WERI-Rb-1 (cell line): Measurements from ENCODE around the gene MPHOSPH9.

Experiments used
- DNase-seq: peaks from one replicate; pipeline ENCODE4 v3.0.0-alpha.2; 2020
- H3K27ac ChIP-seq: fragments of 250-450 bp; sonication (Bioruptor Pico); 2 replicates; pipeline ENCODE4 v1.5.1; 2020; ENCODE audit warnings: mild to moderate bottlenecking, moderate library complexity
- H3K27me3 ChIP-seq: fragments of 250-450 bp; sonication (Bioruptor Pico); 2 replicates; pipeline ENCODE4 v1.5.1; 2021; ENCODE audit warnings: mild to moderate bottlenecking, low read depth, moderate library complexity; ENCODE audit not compliant: insufficient read depth, severe bottlenecking
- H3K36me3 ChIP-seq: fragments of 250-450 bp; sonication (Bioruptor Pico); 2 replicates; pipeline ENCODE4 v1.5.1; 2020; ENCODE audit warnings: mild to moderate bottlenecking, moderate library complexity
- H3K4me3 ChIP-seq: 2 replicates; pipeline ENCODE4 v1.5.1; 2011; ENCODE audit warnings: low read depth, mild to moderate bottlenecking, control low read depth, low read length
- H3K9me3 ChIP-seq: fragments of 250-450 bp; sonication (Bioruptor Pico); 2 replicates; pipeline ENCODE4 v1.5.1; 2021; ENCODE audit warnings: mild to moderate bottlenecking, moderate library complexity; ENCODE audit not compliant: severe bottlenecking
- TF ChIP-seq, protein P1 (sequence below): IDR thresholded peaks from 2 replicates; pipeline ENCODE4 v1.5.1; 2011; ENCODE audit warnings: low read depth, mild to moderate bottlenecking, control low read depth, inconsistent platforms, low read length

The MPHOSPH9 gene

DNA sequence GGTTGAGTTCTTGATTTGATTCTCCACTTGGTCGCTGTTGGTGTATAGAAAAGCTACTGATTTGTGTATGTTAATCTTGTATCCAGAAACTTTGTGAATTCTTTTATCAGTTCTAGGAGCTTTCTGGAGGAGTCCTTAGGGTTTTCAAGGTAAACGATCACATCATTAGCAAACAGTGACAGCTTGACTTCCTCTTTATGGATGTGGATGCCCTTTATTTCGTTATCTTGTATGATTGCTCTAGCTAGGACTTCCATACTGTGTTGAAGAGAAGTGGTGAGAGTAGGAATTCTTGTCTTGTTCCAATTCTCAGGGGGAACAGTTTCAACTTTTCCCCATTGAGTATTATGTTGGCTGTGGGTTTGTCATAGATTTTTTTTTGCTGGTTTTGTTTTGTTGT is 12.7 kb upstream of the MPHOSPH9 start:
- no peak for DNase-seq

DNA sequence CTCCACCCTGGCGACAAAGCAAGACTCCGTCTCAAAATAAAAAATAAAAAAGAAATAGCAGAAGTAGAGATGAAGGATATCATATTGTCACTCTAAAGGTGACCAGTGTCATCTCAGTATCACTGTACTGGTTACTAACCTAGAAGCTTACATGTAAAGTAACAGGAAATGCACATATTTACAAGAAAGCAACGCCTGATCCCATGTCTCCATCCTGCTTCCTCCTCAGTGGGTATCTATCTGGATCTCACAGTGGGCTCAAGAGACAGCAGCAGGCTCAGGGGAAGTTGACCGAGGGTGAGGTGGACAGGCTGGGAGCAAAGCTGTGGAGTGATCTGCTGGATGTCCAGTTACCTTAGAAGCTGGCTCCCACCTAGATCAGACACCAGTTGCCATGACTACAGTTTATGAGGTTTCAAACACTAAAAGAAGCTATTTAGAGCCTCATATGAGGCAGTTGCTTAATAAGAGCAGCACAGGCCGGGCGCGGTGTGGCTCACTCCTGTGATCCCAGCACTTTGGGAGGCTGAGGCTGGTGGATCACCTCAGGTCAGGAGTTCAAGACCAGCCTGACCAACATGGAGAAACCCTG is 10.8 kb upstream of the MPHOSPH9 start:
- Histone ChIP-seq H3K4me3 (no peak overlapping the region), H3K27ac (no peak overlapping the region), H3K36me3 (peaks cover 44% of the 10 kb centered on the region), H3K27me3 (no peaks in the 10 kb centered on the region), H3K9me3 (no peaks in the 10 kb centered on the region)
- DNase-seq: no peak
- TF ChIP-seq, protein P1, sequence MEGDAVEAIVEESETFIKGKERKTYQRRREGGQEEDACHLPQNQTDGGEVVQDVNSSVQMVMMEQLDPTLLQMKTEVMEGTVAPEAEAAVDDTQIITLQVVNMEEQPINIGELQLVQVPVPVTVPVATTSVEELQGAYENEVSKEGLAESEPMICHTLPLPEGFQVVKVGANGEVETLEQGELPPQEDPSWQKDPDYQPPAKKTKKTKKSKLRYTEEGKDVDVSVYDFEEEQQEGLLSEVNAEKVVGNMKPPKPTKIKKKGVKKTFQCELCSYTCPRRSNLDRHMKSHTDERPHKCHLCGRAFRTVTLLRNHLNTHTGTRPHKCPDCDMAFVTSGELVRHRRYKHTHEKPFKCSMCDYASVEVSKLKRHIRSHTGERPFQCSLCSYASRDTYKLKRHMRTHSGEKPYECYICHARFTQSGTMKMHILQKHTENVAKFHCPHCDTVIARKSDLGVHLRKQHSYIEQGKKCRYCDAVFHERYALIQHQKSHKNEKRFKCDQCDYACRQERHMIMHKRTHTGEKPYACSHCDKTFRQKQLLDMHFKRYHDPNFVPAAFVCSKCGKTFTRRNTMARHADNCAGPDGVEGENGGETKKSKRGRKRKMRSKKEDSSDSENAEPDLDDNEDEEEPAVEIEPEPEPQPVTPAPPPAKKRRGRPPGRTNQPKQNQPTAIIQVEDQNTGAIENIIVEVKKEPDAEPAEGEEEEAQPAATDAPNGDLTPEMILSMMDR: no peak

More for the DNA sequence above, 12.7 kb upstream of the MPHOSPH9 start:
- Histone ChIP-seq H3K27me3 (no peaks in the 10 kb centered on the region), H3K27ac (no peak overlapping the region), H3K36me3 (peaks cover 42% of the 10 kb centered on the region), H3K9me3 (peaks cover 6% of the 10 kb centered on the region), H3K4me3 (no peak overlapping the region)
- TF ChIP-seq, protein P1: no peak

DNA sequence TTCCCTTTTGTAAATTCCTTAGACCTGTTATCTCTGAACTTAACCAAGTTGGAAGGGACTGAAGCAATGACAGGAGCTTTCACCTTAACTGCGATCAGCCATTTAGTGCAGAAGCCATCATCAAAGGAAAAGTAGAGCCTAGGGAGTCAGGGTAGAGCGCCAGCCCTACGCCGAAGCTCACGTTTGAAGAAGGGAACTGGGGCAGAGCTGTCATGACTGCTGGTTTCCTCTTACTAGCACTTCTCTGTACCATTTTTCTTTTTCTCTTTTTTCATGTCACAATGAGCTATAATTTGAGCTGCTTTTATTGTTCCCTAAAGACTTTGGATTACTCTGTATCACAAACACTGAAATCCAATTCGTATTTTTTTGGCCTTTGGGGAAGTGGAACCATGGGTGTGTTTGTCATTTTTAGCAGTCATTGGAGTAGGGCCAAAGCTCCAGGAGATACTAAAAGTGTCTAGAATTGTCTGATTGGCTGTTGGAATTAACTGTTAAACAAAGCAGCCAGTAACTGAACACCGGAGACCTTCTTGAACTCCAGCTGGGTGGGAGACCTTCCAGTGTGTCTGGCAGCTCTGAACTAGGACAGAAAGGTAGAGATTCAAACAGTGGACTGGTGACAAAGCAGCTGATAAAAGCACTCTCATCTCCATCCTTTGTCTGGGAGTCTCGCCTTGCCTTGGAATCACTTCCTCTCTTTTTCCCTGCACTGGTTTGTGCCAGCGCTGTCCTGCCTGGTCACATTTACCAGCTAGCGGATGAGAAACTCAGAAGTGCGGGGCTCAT is 9.4 kb upstream of the MPHOSPH9 start:
- no peak for DNase-seq

DNA sequence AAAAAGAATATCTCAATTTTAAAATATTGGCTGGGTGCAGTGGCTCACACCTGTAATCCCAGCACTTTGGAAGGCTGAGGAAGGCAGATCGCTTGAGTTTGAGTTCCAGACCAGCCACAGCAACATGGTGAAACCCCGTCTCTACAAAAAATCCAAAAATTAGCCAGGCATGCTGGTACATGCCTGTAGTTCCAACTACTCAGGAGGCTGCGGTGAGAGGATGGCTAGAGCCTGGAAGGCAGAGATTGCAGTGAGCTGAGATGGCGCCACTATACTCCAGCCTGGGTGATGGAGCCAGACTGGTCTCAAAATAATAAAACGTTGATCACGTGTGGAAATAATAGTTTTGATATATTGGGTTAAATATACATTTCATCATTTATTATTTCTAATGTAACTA is 6.0 kb upstream of the MPHOSPH9 start:
- Histone ChIP-seq H3K9me3 (no peaks in the 10 kb centered on the region), H3K36me3 (peaks cover 46% of the 10 kb centered on the region), H3K4me3 (no peak overlapping the region), H3K27me3 (no peaks in the 10 kb centered on the region), H3K27ac (no peak overlapping the region)
- no peak for DNase-seq
- TF ChIP-seq, protein P1: no peak

More for the DNA sequence above, 9.4 kb upstream of the MPHOSPH9 start:
- H3K36me3 ChIP-seq: peaks cover 40% of the 10 kb centered on the region
- no peak overlapping the region for H3K4me3 ChIP-seq
- TF ChIP-seq, protein P1: no peak
- no peak overlapping the region for H3K27ac ChIP-seq
- H3K27me3 ChIP-seq: no peaks in the 10 kb centered on the region
- H3K9me3 ChIP-seq: no peaks in the 10 kb centered on the region

DNA sequence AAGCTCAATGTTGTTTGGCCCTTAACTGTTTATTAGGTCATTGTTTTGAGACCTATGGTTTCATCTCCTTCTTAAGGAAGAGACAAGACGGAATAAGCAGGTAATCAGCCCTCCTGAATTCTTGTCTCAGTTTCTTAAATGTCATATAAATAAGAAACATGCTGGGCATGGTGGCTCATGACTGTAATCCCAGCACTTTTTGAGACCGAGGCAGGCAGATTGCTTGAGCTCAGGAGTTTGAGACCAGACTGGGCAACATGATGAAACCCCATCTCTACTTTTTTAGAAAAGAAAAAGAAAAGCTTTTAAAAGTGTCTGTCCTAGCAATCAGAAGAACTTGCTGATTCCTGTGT is 5.4 kb upstream of the MPHOSPH9 start:
- Histone ChIP-seq H3K4me3 (no peak overlapping the region), H3K36me3 (peaks cover 49% of the 10 kb centered on the region), H3K9me3 (no peaks in the 10 kb centered on the region), H3K27me3 (no peaks in the 10 kb centered on the region), H3K27ac (no peak overlapping the region)
- TF ChIP-seq, protein P1: no peak
- DNase-seq: no peak
